Neural progenitor cell (in vitro differentiated cells): ENCODE measurements around the gene TRIM10.

Source experiments
- EZH2 ChIP-seq: fragments of 200-600 bp; sonication (generic); IDR thresholded peaks from 2 replicates; pipeline ENCODE4 v1.6.1; 2017; ENCODE audit warnings: antibody characterized with exemption, mild to moderate bottlenecking, moderate library complexity
- TF ChIP-seq, protein P1 (sequence below): fragments of 200-600 bp; sonication (generic); IDR thresholded peaks from 2 replicates; pipeline ENCODE4 v1.5.1; 2017; ENCODE audit warnings: antibody characterized with exemption, mild to moderate bottlenecking

DNA sequence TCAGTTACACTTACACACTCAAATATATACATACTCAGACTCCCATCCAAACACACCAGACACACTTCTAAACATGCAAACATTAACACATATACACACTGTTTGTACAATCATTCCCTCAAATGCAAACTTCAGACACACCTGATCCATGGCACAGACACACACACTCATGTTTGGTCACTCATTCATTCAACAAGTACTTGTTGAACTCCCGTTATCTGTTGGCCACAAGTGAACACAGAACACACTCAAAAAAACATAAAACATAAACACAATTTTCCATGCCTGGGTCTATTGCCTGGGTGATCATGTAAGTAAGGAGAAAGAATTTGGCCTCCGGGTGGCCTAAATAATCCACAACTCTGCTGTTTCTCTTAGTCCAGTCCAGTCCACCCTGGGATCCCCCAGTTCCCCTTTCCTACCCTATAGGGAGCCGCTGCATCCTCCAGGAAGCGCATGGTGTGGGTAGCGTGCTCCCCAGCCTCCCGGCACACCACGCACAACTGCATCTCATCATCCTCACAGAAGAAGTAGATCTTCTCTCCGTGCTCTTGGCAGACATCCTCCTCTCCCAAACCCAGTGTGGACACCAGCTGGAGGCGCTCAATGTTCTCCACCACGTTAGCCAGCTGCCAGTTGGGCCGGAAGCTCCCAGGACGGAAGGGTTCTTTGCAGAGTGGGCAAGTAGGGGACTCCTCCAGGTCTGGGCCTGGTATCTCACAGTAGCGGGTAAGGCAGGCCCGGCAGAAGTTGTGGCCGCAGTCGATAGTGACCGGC is 815 bp downstream of the TRIM10 start:
- TF ChIP-seq, protein P1, sequence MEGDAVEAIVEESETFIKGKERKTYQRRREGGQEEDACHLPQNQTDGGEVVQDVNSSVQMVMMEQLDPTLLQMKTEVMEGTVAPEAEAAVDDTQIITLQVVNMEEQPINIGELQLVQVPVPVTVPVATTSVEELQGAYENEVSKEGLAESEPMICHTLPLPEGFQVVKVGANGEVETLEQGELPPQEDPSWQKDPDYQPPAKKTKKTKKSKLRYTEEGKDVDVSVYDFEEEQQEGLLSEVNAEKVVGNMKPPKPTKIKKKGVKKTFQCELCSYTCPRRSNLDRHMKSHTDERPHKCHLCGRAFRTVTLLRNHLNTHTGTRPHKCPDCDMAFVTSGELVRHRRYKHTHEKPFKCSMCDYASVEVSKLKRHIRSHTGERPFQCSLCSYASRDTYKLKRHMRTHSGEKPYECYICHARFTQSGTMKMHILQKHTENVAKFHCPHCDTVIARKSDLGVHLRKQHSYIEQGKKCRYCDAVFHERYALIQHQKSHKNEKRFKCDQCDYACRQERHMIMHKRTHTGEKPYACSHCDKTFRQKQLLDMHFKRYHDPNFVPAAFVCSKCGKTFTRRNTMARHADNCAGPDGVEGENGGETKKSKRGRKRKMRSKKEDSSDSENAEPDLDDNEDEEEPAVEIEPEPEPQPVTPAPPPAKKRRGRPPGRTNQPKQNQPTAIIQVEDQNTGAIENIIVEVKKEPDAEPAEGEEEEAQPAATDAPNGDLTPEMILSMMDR: no peak
- no peak for TF ChIP-seq EZH2
